Left ventricle myocardium inferior (tissue), 1 donor: ENCODE data around the gene ZGLP1. TPM values are rescaled to one million over a fixed set of nuclear protein-coding genes. Genes with fewer than 3 reads are reported as not detected.
A peak's percentile ranks its signal among the peaks of the same experiment; 100 is the strongest.

Experiments used
- DNase-seq: peaks from one replicate; pipeline ENCODE4 v3.0.0-alpha.2; 2020
- H3K27ac ChIP-seq: fragments of 200-600 bp; replicated peaks from 2 replicates; pipeline ENCODE4 v1.8.0; 2021
- H3K27me3 ChIP-seq: fragments of 200-600 bp; 2 replicates; pipeline ENCODE4 v1.8.0; 2021; ENCODE audit warnings: low read depth
- H3K36me3 ChIP-seq: fragments of 200-600 bp; 2 replicates; pipeline ENCODE4 v1.8.0; 2021
- H3K4me1 ChIP-seq: fragments of 200-600 bp; 2 replicates; pipeline ENCODE4 v1.8.0; 2021
- H3K4me3 ChIP-seq: fragments of 200-600 bp; 2 replicates; pipeline ENCODE4 v1.8.0; 2021; ENCODE audit warnings: mild to moderate bottlenecking, moderate library complexity
- H3K9me3 ChIP-seq: fragments of 200-600 bp; replicated peaks from 2 replicates; pipeline ENCODE4 v1.8.0; 2021
- intact Hi-C: fragments of 100-400 bp; cut with micrococcal nuclease; formaldehyde crosslinking; loops from one replicate; pipeline ENCODE4 v1.11.0; 2022
- total RNA-seq: library from RNA; stranded (reverse); fragmentation: NEBNext Ultra II Directional; extraction: Animal tissue kit (Norgen Biotek cat#: 25700); gene quantifications from one replicate; pipeline ENCODE4 v1.2.1, GENCODE V29; 2021
- TF ChIP-seq, protein P1 (sequence below): fragments of 200-600 bp; IDR thresholded peaks from 2 replicates; pipeline ENCODE4 v1.8.0; 2021; ENCODE audit warnings: antibody characterized with exemption, mild to moderate bottlenecking, borderline replicate concordance
- donor health status: DM: no; HTN: yes; CAD: no; lungs with severe emphysema.

Gene ZGLP1
- total RNA-seq, 1 donor from 2014 or later, result 0.74 TPM

DNA sequence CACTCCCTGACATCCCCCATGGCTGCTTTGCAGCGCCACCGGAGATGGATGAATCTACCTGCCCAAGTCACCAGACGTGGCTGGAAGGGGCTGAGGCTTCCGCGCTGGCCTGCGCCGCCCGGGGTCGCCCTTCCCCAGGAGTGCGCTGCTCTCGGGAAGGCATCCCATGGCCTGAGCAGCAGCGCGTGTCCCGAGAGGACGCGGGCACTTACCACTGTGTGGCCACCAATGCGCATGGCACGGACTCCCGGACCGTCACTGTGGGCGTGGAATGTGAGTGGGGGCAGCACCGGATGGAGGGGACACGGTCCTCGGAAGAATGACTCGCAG is 15.3 kb downstream of the ZGLP1 start:
- Histone ChIP-seq H3K36me3 (no peaks in the 10 kb centered on the region), H3K9me3 (no peaks in the 10 kb centered on the region), H3K27ac (no peak overlapping the region), H3K4me1 (peaks cover 53% of the 10 kb centered on the region), H3K4me3 (no peak overlapping the region), H3K27me3 (peaks cover 85% of the 10 kb centered on the region)
- intact Hi-C loops, result no loop called here
- TF ChIP-seq, protein P1, sequence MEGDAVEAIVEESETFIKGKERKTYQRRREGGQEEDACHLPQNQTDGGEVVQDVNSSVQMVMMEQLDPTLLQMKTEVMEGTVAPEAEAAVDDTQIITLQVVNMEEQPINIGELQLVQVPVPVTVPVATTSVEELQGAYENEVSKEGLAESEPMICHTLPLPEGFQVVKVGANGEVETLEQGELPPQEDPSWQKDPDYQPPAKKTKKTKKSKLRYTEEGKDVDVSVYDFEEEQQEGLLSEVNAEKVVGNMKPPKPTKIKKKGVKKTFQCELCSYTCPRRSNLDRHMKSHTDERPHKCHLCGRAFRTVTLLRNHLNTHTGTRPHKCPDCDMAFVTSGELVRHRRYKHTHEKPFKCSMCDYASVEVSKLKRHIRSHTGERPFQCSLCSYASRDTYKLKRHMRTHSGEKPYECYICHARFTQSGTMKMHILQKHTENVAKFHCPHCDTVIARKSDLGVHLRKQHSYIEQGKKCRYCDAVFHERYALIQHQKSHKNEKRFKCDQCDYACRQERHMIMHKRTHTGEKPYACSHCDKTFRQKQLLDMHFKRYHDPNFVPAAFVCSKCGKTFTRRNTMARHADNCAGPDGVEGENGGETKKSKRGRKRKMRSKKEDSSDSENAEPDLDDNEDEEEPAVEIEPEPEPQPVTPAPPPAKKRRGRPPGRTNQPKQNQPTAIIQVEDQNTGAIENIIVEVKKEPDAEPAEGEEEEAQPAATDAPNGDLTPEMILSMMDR, result no peak
- DNase-seq, result no peak

DNA sequence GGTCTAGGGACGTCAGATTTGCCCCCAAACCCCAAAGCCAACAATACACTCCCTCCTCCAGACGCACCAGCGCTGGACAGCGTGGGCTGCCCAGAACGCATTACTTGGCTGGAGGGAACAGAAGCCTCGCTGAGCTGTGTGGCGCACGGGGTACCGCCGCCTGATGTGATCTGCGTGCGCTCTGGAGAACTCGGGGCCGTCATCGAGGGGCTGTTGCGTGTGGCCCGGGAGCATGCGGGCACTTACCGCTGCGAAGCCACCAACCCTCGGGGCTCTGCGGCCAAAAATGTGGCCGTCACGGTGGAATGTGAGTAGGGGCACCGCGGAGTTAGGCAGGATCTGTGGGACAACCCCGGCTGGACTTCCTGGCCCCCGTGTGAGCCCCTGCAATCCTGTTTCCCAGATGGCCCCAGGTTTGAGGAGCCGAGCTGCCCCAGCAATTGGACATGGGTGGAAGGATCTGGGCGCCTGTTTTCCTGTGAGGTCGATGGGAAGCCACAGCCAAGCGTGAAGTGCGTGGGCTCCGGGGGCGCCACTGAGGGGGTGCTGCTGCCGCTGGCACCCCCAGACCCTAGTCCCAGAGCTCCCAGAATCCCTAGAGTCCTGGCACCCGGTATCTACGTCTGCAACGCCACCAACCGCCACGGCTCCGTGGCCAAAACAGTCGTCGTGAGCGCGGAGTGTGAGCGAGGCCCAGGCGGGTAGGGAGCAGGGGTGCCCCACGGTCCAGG is 15.8 kb downstream of the ZGLP1 start:
- Histone ChIP-seq H3K4me1 (peaks cover 59% of the 10 kb centered on the region), H3K27ac (no peak overlapping the region), H3K27me3 (peaks cover 90% of the 10 kb centered on the region), H3K4me3 (no peak overlapping the region), H3K36me3 (no peaks in the 10 kb centered on the region), H3K9me3 (no peaks in the 10 kb centered on the region)
- intact Hi-C loops, result no loop called here
- no peak for DNase-seq
- TF ChIP-seq, protein P1, result no peak

DNA sequence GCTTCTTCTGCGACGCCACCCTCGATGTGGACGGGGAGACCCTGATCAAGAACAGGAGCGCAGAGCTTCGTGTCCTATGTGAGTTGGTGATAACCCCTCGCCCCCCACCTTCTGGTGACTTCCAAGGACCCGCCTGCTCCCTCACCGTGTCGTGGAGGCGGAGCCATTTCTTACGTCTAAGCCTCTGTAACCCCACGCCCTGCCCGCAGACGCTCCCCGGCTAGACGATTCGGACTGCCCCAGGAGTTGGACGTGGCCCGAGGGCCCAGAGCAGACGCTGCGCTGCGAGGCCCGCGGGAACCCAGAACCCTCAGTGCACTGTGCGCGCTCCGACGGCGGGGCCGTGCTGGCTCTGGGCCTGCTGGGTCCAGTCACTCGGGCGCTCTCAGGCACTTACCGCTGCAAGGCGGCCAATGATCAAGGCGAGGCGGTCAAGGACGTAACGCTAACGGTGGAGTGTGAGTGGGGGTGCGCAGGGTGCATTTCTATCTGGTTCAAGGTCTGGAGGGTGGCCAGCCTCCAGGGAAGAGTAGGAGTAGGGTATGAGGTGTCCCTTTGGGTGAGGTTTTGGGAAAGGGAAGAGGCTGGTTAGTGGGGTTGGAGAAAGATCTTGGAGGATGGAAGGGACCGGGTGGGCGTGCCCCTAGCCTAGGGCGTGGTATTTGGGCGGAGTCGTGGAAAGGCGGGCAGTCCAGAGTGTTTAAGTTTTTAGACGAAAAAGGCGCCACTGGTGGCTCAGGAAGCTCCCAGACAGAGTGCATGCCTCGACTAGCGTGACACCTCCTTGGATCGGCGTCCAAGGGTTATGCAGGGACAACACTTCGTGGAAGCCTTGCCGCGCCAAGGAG is 16.6 kb downstream of the ZGLP1 start:
- Histone ChIP-seq H3K36me3 (no peaks in the 10 kb centered on the region), H3K9me3 (no peaks in the 10 kb centered on the region), H3K4me3 (peak overlapping the region; percentile 67), H3K27ac (no peak overlapping the region), H3K4me1 (peaks cover 67% of the 10 kb centered on the region), H3K27me3 (peaks cover 94% of the 10 kb centered on the region)
- intact Hi-C loops, result no loop called here
- TF ChIP-seq, protein P1, result no peak
- no peak for DNase-seq

DNA sequence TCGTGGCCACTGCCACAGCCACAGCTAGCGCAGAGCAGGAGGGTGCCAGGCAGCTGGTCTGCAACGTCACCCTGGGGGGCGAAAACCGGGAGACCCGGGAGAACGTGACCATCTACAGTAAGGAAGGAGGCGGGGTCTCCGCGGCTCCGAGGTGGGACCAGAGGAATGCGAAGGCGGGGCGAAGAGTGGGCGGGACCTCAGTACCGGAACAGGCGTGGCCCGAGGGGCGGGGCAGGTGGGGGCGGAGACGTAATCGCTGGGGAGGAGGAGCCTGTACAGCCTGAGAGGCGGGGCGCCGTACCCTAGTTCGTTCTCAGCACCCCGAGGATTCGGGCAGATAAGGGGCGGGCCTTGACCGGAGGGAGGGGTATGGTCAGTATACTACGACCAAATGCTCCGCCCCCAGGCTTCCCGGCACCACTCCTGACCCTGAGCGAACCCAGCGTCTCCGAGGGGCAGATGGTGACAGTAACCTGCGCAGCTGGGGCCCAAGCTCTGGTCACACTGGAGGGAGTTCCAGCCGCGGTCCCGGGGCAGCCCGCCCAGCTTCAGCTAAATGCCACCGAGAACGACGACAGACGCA is 17.3 kb downstream of the ZGLP1 start:
- peak; percentile 78 for DNase-seq
- intact Hi-C loops, result no loop called here
- Histone ChIP-seq H3K36me3 (no peaks in the 10 kb centered on the region), H3K27me3 (peaks cover 99% of the 10 kb centered on the region), H3K4me3 (peak overlapping the region; percentile 67), H3K9me3 (no peaks in the 10 kb centered on the region), H3K27ac (no peak overlapping the region), H3K4me1 (peaks cover 74% of the 10 kb centered on the region)
- TF ChIP-seq, protein P1, result no peak

DNA sequence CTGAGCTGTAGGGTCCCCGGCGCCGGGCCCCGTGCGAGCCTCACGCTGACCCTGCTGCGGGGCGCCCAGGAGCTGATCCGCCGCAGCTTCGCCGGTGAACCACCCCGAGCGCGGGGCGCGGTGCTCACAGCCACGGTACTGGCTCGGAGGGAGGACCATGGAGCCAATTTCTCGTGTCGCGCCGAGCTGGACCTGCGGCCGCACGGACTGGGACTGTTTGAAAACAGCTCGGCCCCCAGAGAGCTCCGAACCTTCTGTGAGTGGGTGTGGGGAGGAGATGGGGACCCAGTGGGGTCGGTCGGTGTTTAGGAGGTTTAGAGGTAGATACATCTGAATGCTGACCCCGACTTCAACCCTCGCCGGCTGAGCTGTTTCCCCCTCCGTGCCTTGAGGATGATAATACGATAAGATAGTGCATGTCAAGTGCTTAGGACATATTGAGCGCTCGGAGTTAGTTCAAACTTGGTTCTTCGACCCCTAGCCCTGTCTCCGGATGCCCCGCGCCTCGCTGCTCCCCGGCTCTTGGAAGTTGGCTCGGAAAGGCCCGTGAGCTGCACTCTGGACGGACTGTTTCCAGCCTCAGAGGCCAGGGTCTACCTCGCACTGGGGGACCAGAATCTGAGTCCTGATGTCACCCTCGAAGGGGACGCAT is 17.9 kb downstream of the ZGLP1 start:
- Histone ChIP-seq H3K9me3 (no peaks in the 10 kb centered on the region), H3K4me1 (peaks cover 80% of the 10 kb centered on the region), H3K36me3 (no peaks in the 10 kb centered on the region), H3K27ac (no peak overlapping the region), H3K27me3 (peaks cover 100% of the 10 kb centered on the region), H3K4me3 (peak overlapping the region; percentile 67)
- TF ChIP-seq, protein P1, result no peak
- no peak for DNase-seq
- intact Hi-C loops, result no loop called here
